GM12878 (cell line): ENCODE measurements around the gene RASA4. TPM values are rescaled to one million over a fixed set of nuclear protein-coding genes. Genes with fewer than 3 reads are reported as not detected.
"Not testable (repeated sequence)": the region's sequence is repeated elsewhere in the genome, so short reads cannot be mapped to it uniquely, and the experiment has no call there.

ENCODE experiments used
- ATAC-seq: fragments of 200-7000 bp; cut with Tn5 transposase; 3 replicates; pipeline ENCODE4 v1.9.1; 2020; ENCODE audit warnings: mild to moderate bottlenecking, moderate library complexity
- BruUV-seq: library from RNA; stranded (reverse); fragments of 400-500 nt; replicated peaks from 2 replicates; lab custom pipeline; 2021; lab: Mats Ljungman, UMichigan
- CTCF ChIA-PET: fragments of 300-600 bp; sonication (Branson Sonifier 250); formaldehyde crosslinking; extraction: SDS; loops from one replicate; lab custom pipeline; 2021; ENCODE audit warnings: inconsistent platforms; lab: Yijun Ruan, JAX
- POLR2A ChIA-PET: fragments of 350-600 bp; formaldehyde crosslinking; extraction: SDS; loops from one replicate; lab custom pipeline; 2021; ENCODE audit warnings: inconsistent platforms; lab: Charles Lee
- RAD21 ChIA-PET: fragments of 300-600 bp; sonication (Branson Sonifier 250); formaldehyde crosslinking; loops from one replicate; lab custom pipeline; 2023; ENCODE audit warnings: antibody characterized with exemption; ENCODE audit not compliant: unreplicated experiment; lab: Charles Lee
- SMC1A ChIA-PET: fragments of 300-600 bp; sonication (Branson Sonifier 250); formaldehyde crosslinking; loops from one replicate; lab custom pipeline; 2023; ENCODE audit not compliant: unreplicated experiment, uncharacterized antibody; lab: Charles Lee
- DNase-seq: peaks from one replicate; pipeline ENCODE4 v3.0.0-alpha.2; 2011; ENCODE audit warnings: low read depth, low spot score
- FAIRE-seq: peaks from 3 replicates; lab custom pipeline; 2011; peaks lifted over from hg19 to GRCh38; lab: Jason Lieb, UNC
- H2AFZ ChIP-seq: 2 replicates; pipeline ENCODE4 v1.6.0; 2011; ENCODE audit warnings: low read depth, low read length, control low read depth; ENCODE audit not compliant: control insufficient read depth
- H3K27ac ChIP-seq: 2 replicates; pipeline ENCODE4 v1.5.1; 2011; ENCODE audit warnings: control low read depth; ENCODE audit not compliant: control insufficient read depth, insufficient read depth
- H3K27me3 ChIP-seq, 2 experiments: replicated peaks in 1 of 2; 2 replicates each; pipeline versions ENCODE4 v1.6.0 to v1.6.1; 2011; ENCODE audit warnings: low read length in 1 of 2; ENCODE audit not compliant: control insufficient read depth in 2 of 2, insufficient read depth in 2 of 2
- H3K36me3 ChIP-seq, 2 experiments: 2 replicates each; pipeline ENCODE4 v1.5.1; 2011; ENCODE audit warnings: low read length in 1 of 2; ENCODE audit not compliant: control insufficient read depth in 2 of 2, insufficient read depth in 2 of 2
- H3K4me1 ChIP-seq: 2 replicates; pipeline ENCODE4 v1.6.1; 2011; ENCODE audit warnings: mild to moderate bottlenecking, low read length, moderate library complexity, mixed read lengths; ENCODE audit not compliant: control insufficient read depth, insufficient read depth
- H3K4me2 ChIP-seq: 2 replicates; pipeline ENCODE4 v1.6.0; 2011; ENCODE audit warnings: control low read depth; ENCODE audit not compliant: control insufficient read depth, insufficient read depth
- H3K4me3 ChIP-seq: fragments of 200-600 bp; sonication (generic); 2 replicates; pipeline ENCODE4 v1.5.1; 2016
- H3K79me2 ChIP-seq: 2 replicates; pipeline ENCODE4 v1.6.0; 2011; ENCODE audit warnings: low read length; ENCODE audit not compliant: control insufficient read depth, insufficient read depth
- H3K9ac ChIP-seq: 2 replicates; pipeline ENCODE4 v1.8.0; 2011; ENCODE audit warnings: low read length, control low read depth, mixed read lengths; ENCODE audit not compliant: control insufficient read depth, insufficient read depth
- H3K9me3 ChIP-seq: replicated peaks from 3 replicates; pipeline ENCODE4 v1.5.1; 2011; ENCODE audit warnings: mild to moderate bottlenecking, low read length; ENCODE audit not compliant: control insufficient read depth, insufficient read depth
- H4K20me1 ChIP-seq: 2 replicates; pipeline ENCODE4 v1.6.0; 2011; ENCODE audit not compliant: control insufficient read depth, insufficient read depth
- WGBS: methylation state at CpG from one replicate; pipeline ENCODE4 v1.1.6; 2016; ENCODE audit warnings: low lambda C conversion rate; ENCODE audit not compliant: insufficient replicate concordance, insufficient coverage; ENCODE audit errors: missing lambda C conversion rate; 5-methylcytosine and 5-hydroxymethylcytosine counted together
- in situ Hi-C: fragments of 300-500 bp; cut with MboI; formaldehyde crosslinking; loops from 9 replicates; pipeline ENCODE4 v1.14.3; 2018; ENCODE audit warnings: mixed read lengths
- intact Hi-C: fragments of 100-400 bp; cut with micrococcal nuclease; formaldehyde crosslinking; loops from one replicate; pipeline ENCODE4 v1.14.2; 2022; ENCODE audit not compliant: unreplicated experiment
- polyA plus RNA-seq, 11 experiments: library from polyadenylated mRNA; depleted of rRNA in 4 of 11; unstranded in 6 of 11; stranded (reverse) in 5 of 11; fragments of >200 nt; fragmentation: Nextera tagmentation in 4 of 11; fragmentation: Illumina TruSeq in 1 of 11; extraction: Ambion mirVana in 4 of 11; extraction: Trizol in 1 of 11; gene quantifications; 1 replicate in 1 of 11; 2 replicates in 10 of 11; pipeline versions ENCODE4 v1.2.1 to v1.2.3, GENCODE V29; 2011 to 2016; ENCODE audit warnings: inconsistent platforms in 2 of 11, missing spikeins in 2 of 11, low read depth in 1 of 11
- total RNA-seq, 4 experiments: library from RNA; depleted of rRNA in 3 of 4; stranded (reverse); fragments of >200 nt in 3 of 4; fragmentation: Illumina TruSeq in 1 of 4; extraction: Trizol in 1 of 4; gene quantifications; 2 replicates each; pipeline versions ENCODE4 v1.2.1 to v1.2.3, GENCODE V29; 2013 to 2021

Gene RASA4
- total and polyA plus RNA-seq, 10 of the 15 experiments (the other 5 are each of a cell fraction or from before 2014, with no cell fraction given) = 1.7 to 35.8 (median 14.0) TPM

DNA sequence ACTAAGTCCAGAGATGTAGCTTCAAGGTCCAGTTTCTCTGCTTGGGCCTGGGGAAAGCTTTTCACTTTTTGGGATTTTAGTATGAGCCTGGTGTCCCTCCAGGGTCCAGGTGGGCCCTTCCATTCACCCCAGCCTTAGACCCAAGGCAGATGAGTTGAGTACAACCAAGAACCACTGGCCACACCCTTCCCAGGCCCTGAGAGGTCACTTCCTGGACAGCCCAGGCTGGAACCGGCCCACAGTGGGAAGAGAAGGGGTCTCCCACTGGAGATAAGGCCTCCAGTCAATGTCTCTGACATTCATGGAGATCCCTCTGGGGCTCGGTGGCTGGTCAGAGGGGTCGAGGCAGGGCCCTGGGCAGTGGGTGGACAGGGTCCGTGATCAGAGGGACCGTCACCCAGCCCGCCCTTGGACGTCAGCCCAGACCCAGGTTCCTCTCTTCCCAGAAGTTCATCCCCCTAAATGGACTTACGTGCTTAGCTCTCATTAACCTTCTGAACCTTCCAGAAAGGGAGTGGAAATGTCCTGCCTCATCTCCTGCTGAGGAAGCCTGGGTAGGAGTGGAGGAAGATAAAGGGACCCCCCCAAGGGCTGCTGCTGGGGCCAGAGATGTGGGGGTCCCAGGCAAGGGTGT is 10.8 kb upstream of the RASA4 start:
- in situ Hi-C loops, H3K9me3 ChIP-seq, H3K9ac ChIP-seq, H3K4me1 ChIP-seq, H3K27me3 ChIP-seq, intact Hi-C loops, POLR2A ChIA-PET, H3K27ac ChIP-seq, SMC1A ChIA-PET, H4K20me1 ChIP-seq, H3K79me2 ChIP-seq, DNase-seq, ATAC-seq, BruUV-seq, H2AFZ ChIP-seq, H3K4me2 ChIP-seq, H3K36me3 ChIP-seq, RAD21 ChIA-PET, CTCF ChIA-PET, FAIRE-seq, H3K4me3 ChIP-seq: not testable (repeated sequence)
- WGBS = no CpG with 5 or more reads among the region's 8 CpGs

DNA sequence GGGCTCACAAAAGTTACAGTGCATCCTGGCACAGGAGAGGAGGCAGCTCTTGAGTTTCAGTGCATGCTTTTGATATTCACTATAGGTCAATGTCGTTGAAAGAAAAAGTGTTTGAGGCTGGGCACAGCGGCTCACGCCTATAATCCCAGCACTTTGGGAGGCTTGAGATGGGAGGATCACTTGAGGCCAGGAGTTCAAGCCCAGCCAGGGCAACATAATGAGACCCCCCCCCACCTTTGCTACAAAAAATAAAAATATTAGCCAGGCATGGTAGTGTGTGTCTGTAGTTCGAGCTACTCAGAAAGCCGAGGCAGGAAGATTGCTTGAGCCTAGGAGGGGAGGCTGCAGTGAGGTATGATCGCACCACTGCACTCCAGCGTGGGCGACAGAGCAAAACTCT is 1.6 kb upstream of the RASA4 start:
- WGBS = 68% methylated on average over 3 of the region's 8 CpGs
- DNase-seq, in situ Hi-C loops: not testable (repeated sequence)

DNA sequence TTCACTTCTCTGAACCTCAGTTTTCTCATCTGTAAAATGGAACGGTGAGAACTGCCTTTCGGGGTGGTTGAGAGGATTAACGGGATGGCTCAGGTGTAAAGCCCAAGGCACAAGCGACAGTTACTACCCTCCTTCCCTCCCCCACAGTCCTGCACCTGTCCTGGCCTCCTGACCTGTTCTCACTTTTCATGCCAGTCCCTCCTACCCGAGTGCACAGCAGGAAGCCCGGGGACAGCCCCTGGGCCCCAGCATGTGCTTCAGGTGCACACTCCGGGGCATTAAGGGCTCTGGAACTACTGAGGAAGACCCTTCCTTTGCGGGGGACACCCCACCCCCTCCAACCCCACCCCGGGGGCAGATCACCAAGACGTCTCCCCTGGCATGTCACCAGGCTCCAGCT is 626 bp downstream of the RASA4 start:
- H3K27ac ChIP-seq, H3K27me3 ChIP-seq, H4K20me1 ChIP-seq, H3K9ac ChIP-seq, H3K9me3 ChIP-seq, H2AFZ ChIP-seq, POLR2A ChIA-PET, RAD21 ChIA-PET, H3K4me1 ChIP-seq, in situ Hi-C loops, H3K79me2 ChIP-seq, CTCF ChIA-PET, DNase-seq, H3K36me3 ChIP-seq, SMC1A ChIA-PET, intact Hi-C loops, H3K4me3 ChIP-seq, H3K4me2 ChIP-seq: not testable (repeated sequence)
- no CpG with 5 or more reads among the region's 10 CpGs for WGBS
- BruUV-seq = TSS peak; percentile 74
- FAIRE-seq = peak; percentile 49
- peak; percentile 14 for ATAC-seq

More for the DNA sequence above, 1.6 kb upstream of the RASA4 start:
- POLR2A ChIA-PET, H3K4me3 ChIP-seq, SMC1A ChIA-PET, RAD21 ChIA-PET, H3K4me1 ChIP-seq, FAIRE-seq, H4K20me1 ChIP-seq, H3K36me3 ChIP-seq, H2AFZ ChIP-seq, BruUV-seq, intact Hi-C loops, H3K4me2 ChIP-seq, CTCF ChIA-PET, ATAC-seq, H3K79me2 ChIP-seq, H3K9me3 ChIP-seq, H3K9ac ChIP-seq, H3K27ac ChIP-seq, H3K27me3 ChIP-seq: not testable (repeated sequence)

DNA sequence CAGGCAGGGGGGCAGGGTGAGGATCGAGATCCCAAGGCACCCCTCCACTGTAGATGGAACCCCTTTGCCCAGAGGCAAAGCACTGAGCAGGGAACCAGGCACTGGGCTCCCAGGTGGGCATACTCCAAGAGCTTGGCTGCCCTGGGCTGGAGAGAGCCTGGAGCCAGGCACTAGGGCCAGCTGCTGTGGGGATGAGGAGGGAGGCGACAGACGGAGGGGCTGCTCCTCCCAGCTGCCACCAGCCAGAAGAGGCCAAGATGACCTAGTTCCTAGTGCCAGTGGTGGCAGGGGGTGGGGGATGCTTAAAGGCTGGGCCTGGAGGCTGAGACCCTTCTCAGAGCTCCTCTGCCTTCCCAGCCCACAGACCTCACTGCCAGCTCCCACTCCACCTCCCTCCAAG is 1.7 kb downstream of the RASA4 start:
- RAD21 ChIA-PET, H3K4me1 ChIP-seq, intact Hi-C loops, in situ Hi-C loops, H2AFZ ChIP-seq, POLR2A ChIA-PET, H3K36me3 ChIP-seq, H3K4me2 ChIP-seq, DNase-seq, H3K9me3 ChIP-seq, H3K27ac ChIP-seq, H3K9ac ChIP-seq, H3K4me3 ChIP-seq, H3K79me2 ChIP-seq, H4K20me1 ChIP-seq, CTCF ChIA-PET, BruUV-seq, H3K27me3 ChIP-seq, FAIRE-seq, SMC1A ChIA-PET: not testable (repeated sequence)
- no CpG with 5 or more reads among the region's 3 CpGs for WGBS
- peak; percentile 5 for ATAC-seq
